Measurements from ENCODE around the gene DKK2. TPM values are rescaled to one million over a fixed set of nuclear protein-coding genes. Genes with fewer than 3 reads are reported as not detected.

Gene DKK2
- total RNA-seq, 4 donors from 2014 or later = 0.55 to 1.3 TPM; not detected in 2

GRCh38 chr4:106941841-106942240 is 94.3 kb downstream of the DKK2 start:
- H3K9me3 ChIP-seq = no peaks in the 10 kb centered on the region
- intact Hi-C loops (cut with DNase I; ENCODE audit: low total_unique reads) (no loop called here), in situ Hi-C loops (cut with MboI; ENCODE audit: low pct_ligation_motif_present in 1 of 4, low pct_unique_long_range_greater_than_20kb in 1 of 4, low sequenced_read_pairs in 3 of 4) (no loop called here)

GRCh38 chr4:106930522-106930921 is 105.6 kb downstream of the DKK2 start:
- H3K4me1 ChIP-seq = no peaks in the 10 kb centered on the region
- WGBS, 2 donors (ENCODE audit: low coverage in 1 of 2) = 66 to 68% methylated on average over 6 of the region's 6 CpGs
- H3K36me3 ChIP-seq = no peaks in the 10 kb centered on the region
- TF ChIP-seq POLR2A (IDR thresholded peaks at IDR 0.05) = no peak
- TF ChIP-seq EP300 (IDR thresholded peaks at IDR 0.05; ENCODE audit: low read depth) = no peak
- no peak for TF ChIP-seq CTCF (IDR thresholded peaks at IDR 0.05)
- no peak overlapping the region for H3K27ac ChIP-seq
- no peaks in the 10 kb centered on the region for H3K27me3 ChIP-seq
- DNase-seq = no peak
- in situ Hi-C loops (cut with MboI; ENCODE audit: low pct_ligation_motif_present in 1 of 4, low pct_unique_long_range_greater_than_20kb in 1 of 4, low sequenced_read_pairs in 3 of 4) = no loop called here
- H3K4me3 ChIP-seq = no peak overlapping the region
- H3K9me3 ChIP-seq = no peaks in the 10 kb centered on the region
- intact Hi-C loops (cut with DNase I; ENCODE audit: low total_unique reads) = no loop called here

More at GRCh38 chr4:106941841-106942240, 94.3 kb downstream of the DKK2 start:
- no peaks in the 10 kb centered on the region for H3K27me3 ChIP-seq
- WGBS, 2 donors (ENCODE audit: low coverage in 1 of 2) = 6 to 50% methylated on average over 1 of the region's 1 CpG
- H3K4me1 ChIP-seq = no peaks in the 10 kb centered on the region
- no peak overlapping the region for H3K27ac ChIP-seq
- DNase-seq = no peak
- TF ChIP-seq POLR2AphosphoS5 (IDR thresholded peaks at IDR 0.05) = no peak
- no peak for TF ChIP-seq CTCF (IDR thresholded peaks at IDR 0.05)
- TF ChIP-seq EP300 (IDR thresholded peaks at IDR 0.05; ENCODE audit: low read depth) = no peak
- no peak for TF ChIP-seq POLR2A (IDR thresholded peaks at IDR 0.05)
- H3K4me3 ChIP-seq = no peak overlapping the region
- H3K36me3 ChIP-seq = no peaks in the 10 kb centered on the region

GRCh38 chr4:106929248-106929647 is 106.9 kb downstream of the DKK2 start:
- H3K4me3 ChIP-seq = no peak overlapping the region
- DNase-seq = no peak
- H3K9me3 ChIP-seq = no peaks in the 10 kb centered on the region
- TF ChIP-seq POLR2A (IDR thresholded peaks at IDR 0.05) (no peak), EP300 (IDR thresholded peaks at IDR 0.05; ENCODE audit: low read depth) (no peak), CTCF (IDR thresholded peaks at IDR 0.05) (no peak), POLR2AphosphoS5 (IDR thresholded peaks at IDR 0.05) (no peak)
- in situ Hi-C loops (cut with MboI; ENCODE audit: low pct_ligation_motif_present in 1 of 4, low pct_unique_long_range_greater_than_20kb in 1 of 4, low sequenced_read_pairs in 3 of 4) = no loop called here
- intact Hi-C loops (cut with DNase I; ENCODE audit: low total_unique reads) = loop anchor here (1.0 kb wide), 1 partner anchor 22 kb away; no protein-coding TSS in a partner anchor
- WGBS, 2 donors (ENCODE audit: low coverage in 1 of 2) = 72 to 76% methylated on average over 2 of the region's 2 CpGs
- H3K27me3 ChIP-seq = no peaks in the 10 kb centered on the region
- no peaks in the 10 kb centered on the region for H3K4me1 ChIP-seq
- no peak overlapping the region for H3K27ac ChIP-seq
- no peaks in the 10 kb centered on the region for H3K36me3 ChIP-seq

- TF ChIP-seq POLR2A (IDR thresholded peaks at IDR 0.05) = no peak
- TF ChIP-seq CTCF (IDR thresholded peaks at IDR 0.05) = no peak
- no peak for TF ChIP-seq POLR2AphosphoS5 (IDR thresholded peaks at IDR 0.05)
- TF ChIP-seq EP300 (IDR thresholded peaks at IDR 0.05; ENCODE audit: low read depth) = no peak
- Histone ChIP-seq H3K4me3 (no peak overlapping the region), H3K27ac (no peak overlapping the region), H3K27me3 (no peaks in the 10 kb centered on the region), H3K4me1 (no peaks in the 10 kb centered on the region), H3K36me3 (no peaks in the 10 kb centered on the region), H3K9me3 (no peaks in the 10 kb centered on the region)
- intact Hi-C loops (cut with DNase I; ENCODE audit: low total_unique reads) = no loop called here
- in situ Hi-C loops (cut with MboI; ENCODE audit: low pct_ligation_motif_present in 1 of 4, low pct_unique_long_range_greater_than_20kb in 1 of 4, low sequenced_read_pairs in 3 of 4) = no loop called here
- no peak for DNase-seq
- 70% methylated on average over 3 of the region's 3 CpGs; no CpG with 5 or more reads in 1 of the 2 donors for WGBS, 2 donors (ENCODE audit: low coverage in 1 of 2)
Observed at GRCh38 chr4:106914223-106914622, 121.9 kb downstream of the DKK2 start.
